WTC11 (cell line): ENCODE results near the gene KCND2. TPM values are rescaled to one million over a fixed set of nuclear protein-coding genes. Genes with fewer than 3 reads are reported as not detected.

Source experiments
- ATAC-seq: fragments of 200-7000 bp; cut with Tn5 transposase; 2 replicates; pipeline ENCODE4 v1.10.0; 2021; ENCODE audit warnings: mild to moderate bottlenecking, moderate library complexity
- CTCF ChIA-PET: fragments of 300-600 bp; sonication (Branson Sonifier 250); formaldehyde crosslinking; loops from one replicate; lab custom pipeline; 2021; ENCODE audit warnings: antibody characterized with exemption; lab: Charles Lee
- POLR2A ChIA-PET: fragments of 350-600 bp; sonication (Branson Sonifier 250); formaldehyde crosslinking; loops from one replicate; lab custom pipeline; 2021; ENCODE audit warnings: antibody characterized with exemption; lab: Charles Lee
- DNase-seq: peaks from one replicate; pipeline ENCODE4 v3.0.0; 2021; ENCODE audit warnings: low spot score
- H3K27ac Mint-ChIP-seq: 2 replicates; pipeline ENCODE4 v1.8.0; 2021; ENCODE audit warnings: mixed read lengths
- H3K27me3 Mint-ChIP-seq: 2 replicates; pipeline ENCODE4 v1.8.0; 2021; ENCODE audit warnings: low read depth, mild to moderate bottlenecking, moderate library complexity, mixed read lengths
- H3K36me3 Mint-ChIP-seq: 2 replicates; pipeline ENCODE4 v1.8.0; 2021; ENCODE audit warnings: mixed read lengths
- H3K4me1 Mint-ChIP-seq: 2 replicates; pipeline ENCODE4 v1.8.0; 2022; ENCODE audit warnings: mixed read lengths
- H3K4me3 Mint-ChIP-seq: 2 replicates; pipeline ENCODE4 v1.8.0; 2021; ENCODE audit warnings: mild to moderate bottlenecking, moderate library complexity, mixed read lengths
- H3K9me3 Mint-ChIP-seq: 2 replicates; pipeline ENCODE4 v1.8.0; 2021; ENCODE audit warnings: mixed read lengths
- ATF1 ChIP-seq: sonication (generic); formaldehyde crosslinking; IDR thresholded peaks from 2 replicates; pipeline ENCODE4 v1.8.1; 2023; ENCODE audit warnings: mild to moderate bottlenecking, moderate library complexity, missing genetic modification reagents
- CBFB ChIP-seq: sonication (generic); formaldehyde crosslinking; IDR thresholded peaks from 2 replicates; pipeline ENCODE4 v1.8.1; 2022; ENCODE audit warnings: mild to moderate bottlenecking, low read depth, missing genetic modification reagents
- ELF4 ChIP-seq: sonication (generic); formaldehyde crosslinking; IDR thresholded peaks from 2 replicates; pipeline ENCODE4 v1.8.1; 2022; ENCODE audit warnings: low read depth, mild to moderate bottlenecking, moderate library complexity, missing genetic modification reagents
- ESRRA ChIP-seq: sonication (generic); formaldehyde crosslinking; IDR thresholded peaks from 2 replicates; pipeline ENCODE4 v1.8.1; 2022; ENCODE audit warnings: mild to moderate bottlenecking, missing genetic modification reagents, borderline replicate concordance
- FOXP1 ChIP-seq: sonication (generic); formaldehyde crosslinking; IDR thresholded peaks from 2 replicates; pipeline ENCODE4 v1.8.0; 2022; ENCODE audit warnings: missing genetic modification reagents, mild to moderate bottlenecking, moderate library complexity, borderline replicate concordance
- JUN ChIP-seq: sonication (generic); formaldehyde crosslinking; IDR thresholded peaks from 2 replicates; pipeline ENCODE4 v1.8.0; 2023; ENCODE audit warnings: mild to moderate bottlenecking, missing genetic modification reagents
- NFE2L1 ChIP-seq: sonication (generic); formaldehyde crosslinking; IDR thresholded peaks from 2 replicates; pipeline ENCODE4 v1.8.1; 2023; ENCODE audit warnings: missing genetic modification reagents
- NFYB ChIP-seq: sonication (generic); formaldehyde crosslinking; conservative IDR thresholded peaks from 2 replicates; pipeline ENCODE4 v1.8.0; 2022; ENCODE audit warnings: low read depth, missing genetic modification reagents
- RORB ChIP-seq: fragments of 250-450 bp; sonication (Bioruptor Pico); IDR thresholded peaks from 2 replicates; pipeline ENCODE4 v1.9.0; 2021; ENCODE audit warnings: mild to moderate bottlenecking
- SP1 ChIP-seq: sonication (generic); formaldehyde crosslinking; conservative IDR thresholded peaks from 2 replicates; pipeline ENCODE4 v1.8.1; 2022; ENCODE audit warnings: missing genetic modification reagents
- TCF7 ChIP-seq: sonication (generic); formaldehyde crosslinking; IDR thresholded peaks from 2 replicates; pipeline ENCODE4 v1.8.0; 2022; ENCODE audit warnings: mild to moderate bottlenecking, low read depth, missing genetic modification reagents, moderate library complexity
- TEAD4 ChIP-seq: sonication (generic); formaldehyde crosslinking; IDR thresholded peaks from 2 replicates; pipeline ENCODE4 v1.8.0; 2022; ENCODE audit warnings: mild to moderate bottlenecking, missing genetic modification reagents
- ZNF121 ChIP-seq: sonication (generic); formaldehyde crosslinking; IDR thresholded peaks from 2 replicates; pipeline ENCODE4 v1.8.0; 2023; ENCODE audit warnings: missing genetic modification reagents
- ZNF138 ChIP-seq: sonication (generic); formaldehyde crosslinking; conservative IDR thresholded peaks from 2 replicates; pipeline ENCODE4 v1.8.1; 2022; ENCODE audit warnings: mild to moderate bottlenecking, moderate library complexity, missing genetic modification reagents
- ZNF232 ChIP-seq: sonication (generic); formaldehyde crosslinking; IDR thresholded peaks from 2 replicates; pipeline ENCODE4 v1.8.0; 2022; ENCODE audit warnings: mild to moderate bottlenecking, missing genetic modification reagents
- ZNF317 ChIP-seq: sonication (generic); formaldehyde crosslinking; IDR thresholded peaks from 2 replicates; pipeline ENCODE4 v1.8.1; 2023; ENCODE audit warnings: low read depth, mild to moderate bottlenecking, moderate library complexity, missing genetic modification reagents, borderline replicate concordance
- ZNF416 ChIP-seq: fragments of 250-450 bp; sonication (Bioruptor Pico); IDR thresholded peaks from 2 replicates; pipeline ENCODE4 v1.9.0; 2021; ENCODE audit warnings: mild to moderate bottlenecking, inconsistent platforms
- ZNF671 ChIP-seq: fragments of 250-450 bp; sonication (Bioruptor Pico); IDR thresholded peaks from 2 replicates; pipeline ENCODE4 v1.8.0; 2021; ENCODE audit warnings: mild to moderate bottlenecking
- total RNA-seq: library from RNA; stranded (reverse); gene quantifications from 3 replicates; pipeline ENCODE4 v1.2.3, GENCODE V29; 2021
- TF ChIP-seq, protein P1 (sequence below): sonication (generic); formaldehyde crosslinking; IDR thresholded peaks from 2 replicates; pipeline ENCODE4 v1.8.1; 2023; ENCODE audit warnings: mild to moderate bottlenecking, missing genetic modification reagents
- TF ChIP-seq, protein P2 (sequence below): sonication (generic); formaldehyde crosslinking; IDR thresholded peaks from 2 replicates; pipeline ENCODE4 v1.8.0; 2022; ENCODE audit warnings: mild to moderate bottlenecking, missing genetic modification reagents
- TF ChIP-seq, protein P3 (sequence below): sonication (generic); formaldehyde crosslinking; IDR thresholded peaks from 2 replicates; pipeline ENCODE4 v1.8.1; 2023; ENCODE audit warnings: mild to moderate bottlenecking, moderate library complexity, missing genetic modification reagents
- TF ChIP-seq, protein P4 (sequence below): sonication (generic); formaldehyde crosslinking; IDR thresholded peaks from 2 replicates; pipeline ENCODE4 v1.8.1; 2022; ENCODE audit warnings: mild to moderate bottlenecking, moderate library complexity, missing genetic modification reagents

KCND2 gene
- total RNA-seq, 1 experiment from 2014 or later, result 4.6 TPM

DNA sequence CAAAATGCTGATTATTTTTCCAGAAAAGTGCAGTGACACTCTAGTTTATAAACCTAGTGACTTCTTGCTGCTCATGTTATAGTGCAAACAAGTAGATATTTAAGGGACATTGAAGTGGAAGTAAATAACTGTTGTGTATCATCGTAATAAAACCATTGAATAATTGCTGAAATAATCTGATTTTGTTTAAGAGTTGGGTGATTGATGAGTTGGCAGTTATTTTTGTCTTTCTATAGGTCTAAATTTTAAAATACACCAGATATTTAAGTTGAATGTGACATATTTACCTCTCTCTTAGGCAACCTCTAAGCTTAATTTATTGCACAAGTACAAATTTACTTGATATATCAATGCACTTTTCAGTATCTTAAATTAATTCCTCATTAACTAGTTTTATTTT is 392.1 kb downstream of the KCND2 start:
- Mint-ChIP-seq H3K36me3 (no peaks in the 10 kb centered on the region), H3K4me3 (no peak overlapping the region), H3K4me1 (no peaks in the 10 kb centered on the region), H3K9me3 (no peaks in the 10 kb centered on the region), H3K27ac (no peak overlapping the region), H3K27me3 (no peaks in the 10 kb centered on the region)
- CTCF ChIA-PET, result no interaction called here
- POLR2A ChIA-PET, result no interaction called here
- TF ChIP-seq RORB (CRISPR knock-in tag) (no peak), ATF1 (CRISPR knock-in tag) (no peak), ESRRA (no peak), ZNF232 (CRISPR knock-in tag) (no peak), ZNF671 (CRISPR knock-in tag) (no peak)
- DNase-seq (no peak), ATAC-seq (no peak)

DNA sequence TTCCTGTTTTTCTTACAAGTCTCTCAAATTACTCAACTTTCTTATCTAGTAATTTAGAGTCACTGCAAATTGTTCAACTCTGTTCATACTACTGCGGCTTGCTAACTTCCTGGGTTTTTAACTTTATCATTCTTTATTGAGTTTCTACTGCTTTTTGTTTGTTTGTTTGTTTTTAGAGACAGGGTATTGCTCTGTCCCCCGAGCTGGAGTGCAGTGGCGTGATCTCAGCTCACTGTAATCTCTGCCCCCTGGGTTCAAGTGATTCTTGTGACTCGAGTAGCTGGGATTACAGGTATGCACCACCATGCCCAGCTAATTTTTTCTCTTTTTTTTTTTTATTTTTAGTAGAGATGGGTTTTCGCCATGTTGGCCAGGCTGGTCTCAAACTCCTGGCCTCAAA is 402.1 kb downstream of the KCND2 start:
- H3K27ac Mint-ChIP-seq, result no peak overlapping the region
- CTCF ChIA-PET, result no interaction called here
- no peaks in the 10 kb centered on the region for H3K27me3 Mint-ChIP-seq
- no peaks in the 10 kb centered on the region for H3K4me1 Mint-ChIP-seq
- H3K36me3 Mint-ChIP-seq, result no peaks in the 10 kb centered on the region
- no peaks in the 10 kb centered on the region for H3K9me3 Mint-ChIP-seq
- ATAC-seq (no peak), DNase-seq (no peak)
- POLR2A ChIA-PET, result no interaction called here
- no peak overlapping the region for H3K4me3 Mint-ChIP-seq
- TF ChIP-seq, protein P1, sequence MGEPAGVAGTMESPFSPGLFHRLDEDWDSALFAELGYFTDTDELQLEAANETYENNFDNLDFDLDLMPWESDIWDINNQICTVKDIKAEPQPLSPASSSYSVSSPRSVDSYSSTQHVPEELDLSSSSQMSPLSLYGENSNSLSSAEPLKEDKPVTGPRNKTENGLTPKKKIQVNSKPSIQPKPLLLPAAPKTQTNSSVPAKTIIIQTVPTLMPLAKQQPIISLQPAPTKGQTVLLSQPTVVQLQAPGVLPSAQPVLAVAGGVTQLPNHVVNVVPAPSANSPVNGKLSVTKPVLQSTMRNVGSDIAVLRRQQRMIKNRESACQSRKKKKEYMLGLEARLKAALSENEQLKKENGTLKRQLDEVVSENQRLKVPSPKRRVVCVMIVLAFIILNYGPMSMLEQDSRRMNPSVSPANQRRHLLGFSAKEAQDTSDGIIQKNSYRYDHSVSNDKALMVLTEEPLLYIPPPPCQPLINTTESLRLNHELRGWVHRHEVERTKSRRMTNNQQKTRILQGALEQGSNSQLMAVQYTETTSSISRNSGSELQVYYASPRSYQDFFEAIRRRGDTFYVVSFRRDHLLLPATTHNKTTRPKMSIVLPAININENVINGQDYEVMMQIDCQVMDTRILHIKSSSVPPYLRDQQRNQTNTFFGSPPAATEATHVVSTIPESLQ (CRISPR knock-in tag), result no peak
- no peak for TF ChIP-seq NFYB (CRISPR knock-in tag)
- TF ChIP-seq, all 79 proteins: peak for 0

DNA sequence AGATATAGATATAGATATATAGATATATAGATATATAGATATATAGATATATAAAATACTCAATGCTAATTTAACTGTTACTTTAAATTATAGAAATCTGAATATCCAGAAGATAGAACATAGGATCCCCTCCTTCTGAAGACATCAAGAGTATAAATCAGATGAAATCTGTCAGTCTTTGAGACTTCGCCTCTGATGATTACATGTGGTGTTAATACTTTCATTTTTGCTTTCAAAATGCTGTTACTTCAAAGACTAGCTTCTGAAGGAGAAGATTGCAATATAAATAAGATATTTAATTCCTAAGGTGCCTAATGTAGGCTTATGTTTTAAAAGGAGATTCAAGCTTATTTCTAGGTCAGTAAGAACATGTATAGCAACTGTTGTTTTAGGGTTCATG is 404.6 kb downstream of the KCND2 start:
- no peak overlapping the region for H3K27ac Mint-ChIP-seq
- TF ChIP-seq ZNF138 (CRISPR knock-in tag) (no peak), FOXP1 (no peak), NFE2L1 (no peak), TEAD4 (no peak), JUN (CRISPR knock-in tag) (no peak), CBFB (CRISPR knock-in tag) (no peak), ATF1 (CRISPR knock-in tag) (no peak)
- TF ChIP-seq, protein P1 (CRISPR knock-in tag), result no peak
- H3K4me3 Mint-ChIP-seq, result no peak overlapping the region
- H3K4me1 Mint-ChIP-seq, result no peaks in the 10 kb centered on the region
- ChIA-PET CTCF (no interaction called here), POLR2A (no interaction called here)
- ATAC-seq, result no peak
- no peak for DNase-seq
- no peaks in the 10 kb centered on the region for H3K36me3 Mint-ChIP-seq
- H3K27me3 Mint-ChIP-seq, result no peaks in the 10 kb centered on the region
- H3K9me3 Mint-ChIP-seq, result no peaks in the 10 kb centered on the region

DNA sequence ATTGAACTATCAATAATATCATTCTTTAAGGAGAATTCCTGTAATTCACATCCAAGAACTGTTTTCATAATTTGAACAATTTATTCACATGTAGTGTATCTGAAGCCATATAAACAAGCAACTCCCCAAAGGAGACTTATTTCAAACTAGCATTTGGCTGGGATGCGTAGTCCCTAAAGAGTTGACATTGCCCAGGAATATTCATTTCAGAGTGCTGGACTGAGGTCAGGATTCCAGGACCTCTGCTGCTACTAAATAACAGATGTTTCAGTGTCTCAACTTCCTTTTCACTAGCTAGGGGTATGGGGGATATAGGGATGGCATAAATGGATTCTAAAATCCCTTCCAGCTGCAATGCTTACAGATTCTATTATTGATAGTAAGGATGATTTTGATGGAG is 408.0 kb downstream of the KCND2 start:
- TF ChIP-seq FOXP1 (no peak), TCF7 (CRISPR knock-in tag) (no peak), ZNF416 (CRISPR knock-in tag) (no peak), ZNF671 (CRISPR knock-in tag) (no peak), ELF4 (no peak), ZNF317 (CRISPR knock-in tag) (no peak), SP1 (CRISPR knock-in tag) (no peak), ZNF121 (CRISPR knock-in tag) (no peak)
- TF ChIP-seq, protein P2, sequence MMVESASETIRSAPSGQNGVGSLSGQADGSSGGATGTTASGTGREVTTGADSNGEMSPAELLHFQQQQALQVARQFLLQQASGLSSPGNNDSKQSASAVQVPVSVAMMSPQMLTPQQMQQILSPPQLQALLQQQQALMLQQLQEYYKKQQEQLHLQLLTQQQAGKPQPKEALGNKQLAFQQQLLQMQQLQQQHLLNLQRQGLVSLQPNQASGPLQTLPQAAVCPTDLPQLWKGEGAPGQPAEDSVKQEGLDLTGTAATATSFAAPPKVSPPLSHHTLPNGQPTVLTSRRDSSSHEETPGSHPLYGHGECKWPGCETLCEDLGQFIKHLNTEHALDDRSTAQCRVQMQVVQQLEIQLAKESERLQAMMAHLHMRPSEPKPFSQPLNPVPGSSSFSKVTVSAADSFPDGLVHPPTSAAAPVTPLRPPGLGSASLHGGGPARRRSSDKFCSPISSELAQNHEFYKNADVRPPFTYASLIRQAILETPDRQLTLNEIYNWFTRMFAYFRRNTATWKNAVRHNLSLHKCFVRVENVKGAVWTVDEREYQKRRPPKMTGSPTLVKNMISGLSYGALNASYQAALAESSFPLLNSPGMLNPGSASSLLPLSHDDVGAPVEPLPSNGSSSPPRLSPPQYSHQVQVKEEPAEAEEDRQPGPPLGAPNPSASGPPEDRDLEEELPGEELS (CRISPR knock-in tag), result no peak
- TF ChIP-seq, protein P3, sequence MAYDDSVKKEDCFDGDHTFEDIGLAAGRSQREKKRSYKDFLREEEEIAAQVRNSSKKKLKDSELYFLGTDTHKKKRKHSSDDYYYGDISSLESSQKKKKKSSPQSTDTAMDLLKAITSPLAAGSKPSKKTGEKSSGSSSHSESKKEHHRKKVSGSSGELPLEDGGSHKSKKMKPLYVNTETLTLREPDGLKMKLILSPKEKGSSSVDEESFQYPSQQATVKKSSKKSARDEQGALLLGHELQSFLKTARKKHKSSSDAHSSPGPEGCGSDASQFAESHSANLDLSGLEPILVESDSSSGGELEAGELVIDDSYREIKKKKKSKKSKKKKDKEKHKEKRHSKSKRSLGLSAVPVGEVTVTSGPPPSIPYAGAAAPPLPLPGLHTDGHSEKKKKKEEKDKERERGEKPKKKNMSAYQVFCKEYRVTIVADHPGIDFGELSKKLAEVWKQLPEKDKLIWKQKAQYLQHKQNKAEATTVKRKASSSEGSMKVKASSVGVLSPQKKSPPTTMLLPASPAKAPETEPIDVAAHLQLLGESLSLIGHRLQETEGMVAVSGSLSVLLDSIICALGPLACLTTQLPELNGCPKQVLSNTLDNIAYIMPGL (CRISPR knock-in tag), result no peak
- TF ChIP-seq, protein P4, sequence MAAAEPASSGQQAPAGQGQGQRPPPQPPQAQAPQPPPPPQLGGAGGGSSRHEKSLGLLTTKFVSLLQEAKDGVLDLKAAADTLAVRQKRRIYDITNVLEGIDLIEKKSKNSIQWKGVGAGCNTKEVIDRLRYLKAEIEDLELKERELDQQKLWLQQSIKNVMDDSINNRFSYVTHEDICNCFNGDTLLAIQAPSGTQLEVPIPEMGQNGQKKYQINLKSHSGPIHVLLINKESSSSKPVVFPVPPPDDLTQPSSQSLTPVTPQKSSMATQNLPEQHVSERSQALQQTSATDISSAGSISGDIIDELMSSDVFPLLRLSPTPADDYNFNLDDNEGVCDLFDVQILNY (CRISPR knock-in tag), result no peak
- TF ChIP-seq, all 79 proteins: peak for 0
- Mint-ChIP-seq H3K27me3 (no peaks in the 10 kb centered on the region), H3K4me3 (no peak overlapping the region), H3K36me3 (no peaks in the 10 kb centered on the region), H3K27ac (no peak overlapping the region), H3K4me1 (peaks cover 9% of the 10 kb centered on the region), H3K9me3 (no peaks in the 10 kb centered on the region)
- DNase-seq (no peak), ATAC-seq (no peak)
- POLR2A ChIA-PET, result no interaction called here
- CTCF ChIA-PET, result no interaction called here
